NCI-H187 (cell line): ENCODE measurements around the gene MLN.
"Not testable (repeated sequence)": the region's sequence is repeated elsewhere in the genome, so short reads cannot be mapped to it uniquely, and the experiment has no call there.

Source experiments
- DNase-seq, 2 experiments: peaks; one replicate each; lab custom pipeline; 2025; lab: John Stamatoyannopoulos, UW

The MLN gene

GRCh38 chr6:33834401-33835392, 30.9 kb upstream of the MLN start:
- no peak for DNase-seq

- no peak for DNase-seq
Measured at GRCh38 chr6:33833599-33833998, 29.8 kb upstream of the MLN start.

GRCh38 chr6:33832831-33833230, 29.0 kb upstream of the MLN start:
- not testable (repeated sequence) for DNase-seq

GRCh38 chr6:33831725-33832124, 27.9 kb upstream of the MLN start:
- DNase-seq: not testable (repeated sequence)

GRCh38 chr6:33830635-33831240, 26.9 kb upstream of the MLN start:
- no peak for DNase-seq

- DNase-seq: no peak
Measured at GRCh38 chr6:33828764-33829731, 25.2 kb upstream of the MLN start.

- no peak for DNase-seq
Measured at GRCh38 chr6:33828452-33828763, 24.6 kb upstream of the MLN start.

GRCh38 chr6:33827546-33828451, 24.0 kb upstream of the MLN start:
- no peak for DNase-seq

GRCh38 chr6:33826537-33826936, 22.7 kb upstream of the MLN start:
- DNase-seq: no peak

GRCh38 chr6:33824461-33825154, 20.8 kb upstream of the MLN start:
- no peak for DNase-seq

- DNase-seq: no peak
Measured at GRCh38 chr6:33823806-33824205, 20.0 kb upstream of the MLN start.

GRCh38 chr6:33822575-33823395, 19.0 kb upstream of the MLN start:
- no peak for DNase-seq

GRCh38 chr6:33820784-33821520, 17.1 kb upstream of the MLN start:
- no peak for DNase-seq

GRCh38 chr6:33820243-33820642, 16.4 kb upstream of the MLN start:
- DNase-seq: no peak

GRCh38 chr6:33819021-33819420, 15.2 kb upstream of the MLN start:
- DNase-seq: no peak

GRCh38 chr6:33818293-33818692, 14.5 kb upstream of the MLN start:
- no peak for DNase-seq

GRCh38 chr6:33817489-33817888, 13.7 kb upstream of the MLN start:
- no peak for DNase-seq

GRCh38 chr6:33816911-33817310, 13.1 kb upstream of the MLN start:
- DNase-seq: no peak

GRCh38 chr6:33815854-33816253, 12.1 kb upstream of the MLN start:
- DNase-seq: no peak
